Transverse colon (tissue), 4 donors: ENCODE measurements around the gene GPC2. TPM values are rescaled to one million over a fixed set of nuclear protein-coding genes. Genes with fewer than 3 reads are reported as not detected.
A peak's percentile ranks its signal among the peaks of the same experiment; 100 is the strongest.

Experiments
- DNase-seq: peaks from one replicate; pipeline ENCODE4 v3.0.0-alpha.2; 2019
- H3K27ac ChIP-seq, 4 donors: fragments of 200-600 bp; sonication (generic); 2 replicates each; pipeline ENCODE4 v1.5.1; 2016 to 2018; ENCODE audit warnings: inconsistent platforms in 4 of 4
- H3K27me3 ChIP-seq: fragments of 200-600 bp; sonication (generic); 2 replicates; pipeline ENCODE4 v1.5.1; 2017; ENCODE audit warnings: inconsistent platforms
- H3K36me3 ChIP-seq, 4 donors: fragments of 200-600 bp; sonication (generic); 2 replicates each; pipeline ENCODE4 v1.5.1; 2017 to 2019; ENCODE audit warnings: inconsistent platforms in 4 of 4
- H3K4me1 ChIP-seq, 4 donors: fragments of 200-600 bp; sonication (generic); 2 replicates each; pipeline ENCODE4 v1.5.1; 2017 to 2020; ENCODE audit warnings: inconsistent platforms in 4 of 4
- H3K4me3 ChIP-seq, 4 donors: fragments of 200-600 bp; sonication (generic); 1 replicate in 1 of 4; 2 replicates in 3 of 4; pipeline versions ENCODE4 v1.5.1 to v1.6.1; 2017 to 2019; ENCODE audit warnings: inconsistent platforms in 4 of 4
- H3K9me3 ChIP-seq, 2 donors: fragments of 200-600 bp; sonication (generic); 2 replicates each; pipeline ENCODE4 v1.5.1; 2017 to 2019; ENCODE audit warnings: inconsistent platforms in 2 of 2
- EP300 ChIP-seq: sonication (generic); formaldehyde crosslinking; IDR thresholded peaks from one replicate; pipeline ENCODE4 v1.6.1; 2017; ENCODE audit warnings: antibody characterized with exemption, low read depth
- POLR2A ChIP-seq: fragments of 450-650 bp; IDR thresholded peaks from one replicate; pipeline ENCODE4 v1.6.1; 2016; ENCODE audit warnings: antibody characterized with exemption, mild to moderate bottlenecking, moderate library complexity
- POLR2AphosphoS5 ChIP-seq, 3 donors: sonication (generic); formaldehyde crosslinking; IDR thresholded peaks; one replicate each; pipeline ENCODE4 v1.6.1; 2016; ENCODE audit warnings: antibody characterized with exemption in 3 of 3
- WGBS, 2 donors: methylation state at CpG; one replicate each; pipeline ENCODE4 v1.1.5; 2018; ENCODE audit warnings: low coverage in 1 of 2; 5-methylcytosine and 5-hydroxymethylcytosine counted together
- in situ Hi-C, 4 donors: fragments of 200-750 bp; cut with MboI; loops; one replicate each; pipeline versions ENCODE4 v1.15.0 to v1.15.1; 2017; ENCODE audit warnings: low sequenced_read_pairs in 3 of 4, low pct_ligation_motif_present in 1 of 4, low pct_unique_long_range_greater_than_20kb in 1 of 4
- intact Hi-C: fragments of 100-400 bp; cut with DNase I; formaldehyde crosslinking; loops from one replicate; pipeline ENCODE4 v1.15.1; 2023; ENCODE audit warnings: low total_unique reads
- total RNA-seq, 4 donors: library from RNA; depleted of rRNA; stranded (reverse); fragments of >200 nt; gene quantifications; one replicate each; pipeline ENCODE4 v1.1.0, GENCODE V29; 2016
- TF ChIP-seq, protein P1 (sequence below), 5 experiments: fragments of 200-600 bp in 3 of 5; fragments of 450-650 bp in 2 of 5; sonication (generic) in 3 of 5; IDR thresholded peaks; 1 replicate in 2 of 5; 2 replicates in 3 of 5; pipeline ENCODE4 v1.5.1; 2016 to 2017; ENCODE audit warnings: antibody characterized with exemption in 5 of 5, inconsistent platforms in 3 of 5, mild to moderate bottlenecking in 2 of 5, moderate library complexity in 1 of 5

GPC2 gene
- total RNA-seq, 4 donors from 2014 or later = 3.5 to 17.2 (median 12.5) TPM; not detected in 1

DNA sequence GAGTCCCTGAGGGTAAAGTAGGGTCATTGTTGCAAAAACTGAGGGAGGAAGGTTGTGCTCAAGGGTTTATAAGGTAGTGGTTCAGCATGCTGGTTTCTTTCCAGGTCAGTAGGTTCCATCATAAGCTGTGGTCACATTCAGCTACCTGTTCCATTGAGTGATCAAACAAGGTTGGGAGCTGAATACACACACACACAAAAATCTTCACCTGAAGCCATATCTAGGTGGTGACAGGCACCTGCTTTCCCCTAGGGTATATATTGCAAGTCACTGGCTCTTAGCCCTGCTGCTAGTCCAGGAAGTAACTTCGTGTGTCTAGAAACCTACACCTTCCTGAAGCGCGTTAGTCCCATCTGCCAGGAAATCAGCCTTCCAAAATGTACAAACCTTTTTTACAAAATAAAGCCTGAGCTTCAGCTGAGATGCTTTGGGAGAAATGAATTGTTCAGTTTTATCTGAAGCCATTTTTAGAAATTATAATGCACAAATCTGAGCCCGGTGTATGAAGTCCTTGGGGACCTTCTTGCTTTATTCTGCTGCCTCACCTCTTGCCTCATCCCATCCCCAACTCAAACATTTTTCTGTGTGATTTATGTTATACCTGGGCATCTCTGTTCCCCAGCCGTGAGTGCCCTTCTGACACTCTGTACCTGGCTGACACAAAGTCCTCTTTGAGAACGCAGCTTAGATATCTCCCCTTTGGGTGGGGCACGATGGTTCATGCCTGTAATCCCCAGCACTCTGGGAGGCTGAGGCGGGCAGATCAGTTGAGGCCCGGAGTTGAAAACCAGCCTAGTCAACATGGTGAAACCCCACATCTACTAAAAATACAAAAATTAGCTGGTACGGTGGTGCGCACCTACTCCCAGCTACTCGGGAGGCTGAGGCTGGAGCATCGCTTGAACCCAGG lies 39.1 kb downstream of the GPC2 start:
- in situ Hi-C loops = no loop called here

GRCh38 chr7:100132697-100133151 lies 44.5 kb downstream of the GPC2 start:
- peak; percentile 76 for DNase-seq
- TF ChIP-seq POLR2A = no peak
- TF ChIP-seq, protein P1, sequence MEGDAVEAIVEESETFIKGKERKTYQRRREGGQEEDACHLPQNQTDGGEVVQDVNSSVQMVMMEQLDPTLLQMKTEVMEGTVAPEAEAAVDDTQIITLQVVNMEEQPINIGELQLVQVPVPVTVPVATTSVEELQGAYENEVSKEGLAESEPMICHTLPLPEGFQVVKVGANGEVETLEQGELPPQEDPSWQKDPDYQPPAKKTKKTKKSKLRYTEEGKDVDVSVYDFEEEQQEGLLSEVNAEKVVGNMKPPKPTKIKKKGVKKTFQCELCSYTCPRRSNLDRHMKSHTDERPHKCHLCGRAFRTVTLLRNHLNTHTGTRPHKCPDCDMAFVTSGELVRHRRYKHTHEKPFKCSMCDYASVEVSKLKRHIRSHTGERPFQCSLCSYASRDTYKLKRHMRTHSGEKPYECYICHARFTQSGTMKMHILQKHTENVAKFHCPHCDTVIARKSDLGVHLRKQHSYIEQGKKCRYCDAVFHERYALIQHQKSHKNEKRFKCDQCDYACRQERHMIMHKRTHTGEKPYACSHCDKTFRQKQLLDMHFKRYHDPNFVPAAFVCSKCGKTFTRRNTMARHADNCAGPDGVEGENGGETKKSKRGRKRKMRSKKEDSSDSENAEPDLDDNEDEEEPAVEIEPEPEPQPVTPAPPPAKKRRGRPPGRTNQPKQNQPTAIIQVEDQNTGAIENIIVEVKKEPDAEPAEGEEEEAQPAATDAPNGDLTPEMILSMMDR (IDR thresholded peaks at IDR 0.05) = peak; percentile 75 to 96 (median 82)
- intact Hi-C loops (loop anchor here (5.0 kb wide), 1 partner anchor 90 kb away; no protein-coding TSS in a partner anchor), in situ Hi-C loops (loop anchor here in 1 of 4 donors (5.0 kb wide), 1 partner anchor 85 kb away; the partner anchor contains the start of gene PVRIG)
- peaks cover 6 to 37% (median 20%) of the 10 kb centered on the region in 4 donors for H3K4me1 ChIP-seq
- H3K27me3 ChIP-seq = no peaks in the 10 kb centered on the region
- no peak overlapping the region for H3K4me3 ChIP-seq
- no peaks in the 10 kb centered on the region for H3K36me3 ChIP-seq
- 17 to 36% methylated on average over 2 to 3 of the region's 3 CpGs for WGBS, 2 donors
- no peak overlapping the region for H3K27ac ChIP-seq
- H3K9me3 ChIP-seq = no peaks in the 10 kb centered on the region

More for the DNA sequence above, 39.1 kb downstream of the GPC2 start:
- no peaks in the 10 kb centered on the region for H3K27me3 ChIP-seq
- peak overlapping the region in 3 of 4 donors; percentile 17 to 55 (median 41) for H3K27ac ChIP-seq
- no peak for DNase-seq
- no peak overlapping the region for H3K4me3 ChIP-seq
- TF ChIP-seq POLR2AphosphoS5 (IDR thresholded peaks at IDR 0.05) (no peak), POLR2A (no peak), EP300 (no peak)
- TF ChIP-seq, protein P1 (IDR thresholded peaks at IDR 0.05) = no peak
- H3K9me3 ChIP-seq = no peaks in the 10 kb centered on the region
- no peaks in the 10 kb centered on the region for H3K36me3 ChIP-seq
- intact Hi-C loops = loop anchor here (5.0 kb wide), 1 partner anchor 74 kb away; no protein-coding TSS in a partner anchor
- H3K4me1 ChIP-seq = peaks cover 0 to 21% (median 8%) of the 10 kb centered on the region in 4 donors
- 43 to 65% methylated on average over 6 to 13 of the region's 13 CpGs for whole genome bisulfite sequencing, 2 donors

DNA sequence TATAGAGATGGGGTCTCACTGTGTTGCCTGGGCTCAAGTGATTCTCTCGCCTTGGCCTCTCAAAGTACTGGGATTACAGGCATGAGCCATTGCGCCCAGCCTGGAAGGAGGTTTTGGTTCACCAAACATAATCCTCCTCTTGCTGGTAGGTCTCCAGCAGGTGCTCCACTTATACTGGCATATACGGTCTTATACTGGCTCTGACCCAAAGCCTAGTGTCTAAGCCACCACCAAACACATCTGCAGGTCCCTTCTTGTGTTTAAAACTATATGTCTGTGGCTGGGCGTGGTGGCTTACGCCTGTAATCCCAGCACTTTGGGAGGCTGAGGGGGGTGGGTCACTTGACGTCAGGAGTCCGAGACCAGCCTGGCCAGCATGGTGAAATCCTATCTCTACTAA lies 45.1 kb downstream of the GPC2 start:
- in situ Hi-C loops (loop anchor here in 1 of 4 donors (5.0 kb wide), 1 partner anchor 85 kb away; the partner anchor contains the start of gene PVRIG), intact Hi-C loops (loop anchor here (5.0 kb wide), 1 partner anchor 90 kb away; no protein-coding TSS in a partner anchor)
- DNase-seq = no peak
- Histone ChIP-seq H3K4me3 (no peak overlapping the region), H3K27me3 (no peaks in the 10 kb centered on the region), H3K4me1 (peaks cover 6 to 37% (median 21%) of the 10 kb centered on the region in 4 donors), H3K9me3 (no peaks in the 10 kb centered on the region), H3K27ac (no peak overlapping the region), H3K36me3 (no peaks in the 10 kb centered on the region)
- WGBS, 2 donors = 48 to 60% methylated on average over 5 to 7 of the region's 7 CpGs
- TF ChIP-seq, protein P1 (IDR thresholded peaks at IDR 0.05) = no peak
- TF ChIP-seq POLR2A (no peak), EP300 (no peak), POLR2AphosphoS5 (IDR thresholded peaks at IDR 0.05) (no peak)
